OCI-M2 (cell line): ENCODE measurements around the gene WDR27.

Source experiments
- DNase-seq: peaks from one replicate; lab custom pipeline; 2025; ENCODE audit not compliant: unreplicated experiment; lab: John Stamatoyannopoulos, UW

Gene WDR27

GRCh38 chr6:169568314-169569087 is 133.3 kb downstream of the WDR27 start:
- no peak for DNase-seq

GRCh38 chr6:169567819-169568218 is 134.0 kb downstream of the WDR27 start:
- no peak for DNase-seq

GRCh38 chr6:169566961-169567750 is 134.7 kb downstream of the WDR27 start:
- no peak for DNase-seq

GRCh38 chr6:169566319-169566718 is 135.5 kb downstream of the WDR27 start:
- DNase-seq = no peak

- no peak for DNase-seq
Measured at GRCh38 chr6:169564453-169565240, 137.2 kb downstream of the WDR27 start.

GRCh38 chr6:169561665-169562064 is 140.2 kb downstream of the WDR27 start:
- DNase-seq = no peak

- DNase-seq = no peak
Measured at GRCh38 chr6:169559592-169559991, 142.2 kb downstream of the WDR27 start.

- DNase-seq = no peak
Measured at GRCh38 chr6:169558774-169559441, 142.9 kb downstream of the WDR27 start.

- no peak for DNase-seq
Measured at GRCh38 chr6:169558378-169558773, 143.5 kb downstream of the WDR27 start.

- no peak for DNase-seq
Measured at GRCh38 chr6:169557887-169558286, 143.9 kb downstream of the WDR27 start.

GRCh38 chr6:169556758-169557548 is 144.9 kb downstream of the WDR27 start:
- no peak for DNase-seq

GRCh38 chr6:169555971-169556617 is 145.7 kb downstream of the WDR27 start:
- no peak for DNase-seq

GRCh38 chr6:169545982-169546381 is 155.8 kb downstream of the WDR27 start:
- no peak for DNase-seq

GRCh38 chr6:169543704-169544103 is 158.1 kb downstream of the WDR27 start:
- no peak for DNase-seq

- DNase-seq = no peak
Measured at GRCh38 chr6:169542491-169542890, 159.3 kb downstream of the WDR27 start.

GRCh38 chr6:169539176-169539897 is 162.5 kb downstream of the WDR27 start:
- DNase-seq = no peak

GRCh38 chr6:169536446-169537170 is 165.2 kb downstream of the WDR27 start:
- no peak for DNase-seq

GRCh38 chr6:169534039-169534421 is 167.8 kb downstream of the WDR27 start:
- no peak for DNase-seq
